Suppressor macrophage (primary cell): Measurements from ENCODE around the gene CPEB1.
"Not testable (repeated sequence)": the region's sequence is repeated elsewhere in the genome, so short reads cannot be mapped to it uniquely, and the experiment has no call there.

Experiments used
- DNase-seq, 4 experiments: peaks; one replicate each; pipeline ENCODE4 v3.0.0-alpha.2; 2020 to 2022

The CPEB1 gene

GRCh38 chr15:82649226-82649999 lies 2.2 kb upstream of the CPEB1 start:
- DNase-seq, result no peak

GRCh38 chr15:82648257-82649103 lies 1.3 kb upstream of the CPEB1 start:
- DNase-seq, result no peak

GRCh38 chr15:82647835-82648256 lies 683 bp upstream of the CPEB1 start:
- no peak for DNase-seq

- DNase-seq, result peak in 1 of 4 experiments; percentile 17
These were observed 716 bp downstream of the CPEB1 start for GRCh38 chr15:82646250-82647044.

- not testable (repeated sequence) for DNase-seq
These were observed 2.0 kb downstream of the CPEB1 start for GRCh38 chr15:82644967-82645852.

GRCh38 chr15:82643992-82644391 lies 3.2 kb downstream of the CPEB1 start:
- no peak for DNase-seq

GRCh38 chr15:82642656-82643055 lies 4.5 kb downstream of the CPEB1 start:
- DNase-seq, result no peak

- DNase-seq, result no peak
These were observed 5.9 kb downstream of the CPEB1 start for GRCh38 chr15:82641129-82641798.

GRCh38 chr15:82640672-82641071 lies 6.5 kb downstream of the CPEB1 start:
- no peak for DNase-seq

- DNase-seq, result no peak
These were observed 11.4 kb downstream of the CPEB1 start for GRCh38 chr15:82635798-82636197.

- DNase-seq, result no peak
These were observed 17.1 kb downstream of the CPEB1 start for GRCh38 chr15:82630033-82630432.

- no peak for DNase-seq
These were observed 22.0 kb downstream of the CPEB1 start for GRCh38 chr15:82625136-82625535.

- DNase-seq, result no peak
These were observed 22.7 kb downstream of the CPEB1 start for GRCh38 chr15:82624438-82624837.

GRCh38 chr15:82624008-82624407 lies 23.2 kb downstream of the CPEB1 start:
- DNase-seq, result no peak

GRCh38 chr15:82621970-82622369 lies 25.2 kb downstream of the CPEB1 start:
- peak in 1 of 4 experiments; percentile 5 for DNase-seq

GRCh38 chr15:82613747-82614146 lies 33.4 kb downstream of the CPEB1 start:
- no peak for DNase-seq

GRCh38 chr15:82611348-82611747 lies 35.8 kb downstream of the CPEB1 start:
- DNase-seq, result no peak

GRCh38 chr15:82602195-82602594 lies 45.0 kb downstream of the CPEB1 start:
- no peak for DNase-seq

GRCh38 chr15:82599862-82600261 lies 47.3 kb downstream of the CPEB1 start:
- no peak for DNase-seq

- DNase-seq, result no peak
These were observed 49.3 kb downstream of the CPEB1 start for GRCh38 chr15:82597815-82598214.

GRCh38 chr15:82595766-82596165 lies 51.4 kb downstream of the CPEB1 start:
- no peak for DNase-seq
